Stimulated activated naive CD8-positive, alpha-beta T cell treated with anti-CD3 and anti-CD28 coated beads, Interleukin-15, Interleukin-2, amounts not matched to agents 100 ng/mL and 50 ng/mL, for 24 hours (primary cell): ENCODE measurements around the gene ARL8B.

ENCODE experiments used
- H3K27ac Mint-ChIP-seq: one replicate; pipeline ENCODE4 v1.8.0; 2021; ENCODE audit warnings: mild to moderate bottlenecking, mixed read lengths
- H3K27me3 Mint-ChIP-seq: one replicate; pipeline ENCODE4 v1.8.0; 2021; ENCODE audit warnings: mixed read lengths
- H3K36me3 Mint-ChIP-seq: one replicate; pipeline ENCODE4 v1.8.0; 2021; ENCODE audit warnings: low read depth, mixed read lengths
- H3K4me1 Mint-ChIP-seq: one replicate; pipeline ENCODE4 v1.8.0; 2021; ENCODE audit warnings: low read depth, mixed read lengths
- H3K4me3 Mint-ChIP-seq: one replicate; pipeline ENCODE4 v1.8.0; 2021; ENCODE audit warnings: mild to moderate bottlenecking, mixed read lengths
- H3K9me3 Mint-ChIP-seq: one replicate; pipeline ENCODE4 v1.8.0; 2021; ENCODE audit warnings: mixed read lengths

Gene ARL8B

GRCh38 chr3:5214352-5214751, 92.3 kb downstream of the ARL8B start:
- Mint-ChIP-seq H3K4me1 (peaks cover 21% of the 10 kb centered on the region), H3K36me3 (peaks cover 92% of the 10 kb centered on the region), H3K9me3 (no peaks in the 10 kb centered on the region), H3K4me3 (no peak overlapping the region), H3K27ac (no peak overlapping the region), H3K27me3 (no peaks in the 10 kb centered on the region)

- H3K36me3 Mint-ChIP-seq, result peaks cover 67% of the 10 kb centered on the region
- peaks cover 18% of the 10 kb centered on the region for H3K4me1 Mint-ChIP-seq
- no peak overlapping the region for H3K4me3 Mint-ChIP-seq
- peak overlapping the region; percentile 46 for H3K27ac Mint-ChIP-seq
- no peaks in the 10 kb centered on the region for H3K9me3 Mint-ChIP-seq
- H3K27me3 Mint-ChIP-seq, result no peaks in the 10 kb centered on the region
Observed at GRCh38 chr3:5217824-5218595, 95.9 kb downstream of the ARL8B start.

- peaks cover 59% of the 10 kb centered on the region for H3K36me3 Mint-ChIP-seq
- no peak overlapping the region for H3K4me3 Mint-ChIP-seq
- H3K27me3 Mint-ChIP-seq, result no peaks in the 10 kb centered on the region
- H3K9me3 Mint-ChIP-seq, result no peaks in the 10 kb centered on the region
- H3K27ac Mint-ChIP-seq, result no peak overlapping the region
- peaks cover 12% of the 10 kb centered on the region for H3K4me1 Mint-ChIP-seq
Observed at GRCh38 chr3:5218815-5219214, 96.7 kb downstream of the ARL8B start.

- Mint-ChIP-seq H3K27ac (no peak overlapping the region), H3K36me3 (peaks cover 55% of the 10 kb centered on the region), H3K27me3 (no peaks in the 10 kb centered on the region), H3K9me3 (no peaks in the 10 kb centered on the region), H3K4me1 (peaks cover 12% of the 10 kb centered on the region), H3K4me3 (no peak overlapping the region)
Observed at GRCh38 chr3:5219216-5219615, 97.1 kb downstream of the ARL8B start.

GRCh38 chr3:5220193-5220592, 98.1 kb downstream of the ARL8B start:
- Mint-ChIP-seq H3K4me3 (no peak overlapping the region), H3K27ac (no peak overlapping the region), H3K4me1 (peaks cover 12% of the 10 kb centered on the region), H3K36me3 (peaks cover 46% of the 10 kb centered on the region), H3K27me3 (no peaks in the 10 kb centered on the region), H3K9me3 (no peaks in the 10 kb centered on the region)

GRCh38 chr3:5220667-5221431, 98.8 kb downstream of the ARL8B start:
- H3K4me1 Mint-ChIP-seq, result peaks cover 12% of the 10 kb centered on the region
- no peaks in the 10 kb centered on the region for H3K9me3 Mint-ChIP-seq
- no peaks in the 10 kb centered on the region for H3K27me3 Mint-ChIP-seq
- no peak overlapping the region for H3K4me3 Mint-ChIP-seq
- H3K27ac Mint-ChIP-seq, result peak overlapping the region; percentile 26
- H3K36me3 Mint-ChIP-seq, result peaks cover 39% of the 10 kb centered on the region

- H3K27ac Mint-ChIP-seq, result no peak overlapping the region
- H3K4me3 Mint-ChIP-seq, result no peak overlapping the region
- H3K27me3 Mint-ChIP-seq, result no peaks in the 10 kb centered on the region
- no peaks in the 10 kb centered on the region for H3K9me3 Mint-ChIP-seq
- peaks cover 12% of the 10 kb centered on the region for H3K4me1 Mint-ChIP-seq
- H3K36me3 Mint-ChIP-seq, result peaks cover 32% of the 10 kb centered on the region
Observed at GRCh38 chr3:5221701-5222100, 99.6 kb downstream of the ARL8B start.

- peaks cover 25% of the 10 kb centered on the region for H3K36me3 Mint-ChIP-seq
- H3K9me3 Mint-ChIP-seq, result no peaks in the 10 kb centered on the region
- H3K4me3 Mint-ChIP-seq, result no peak overlapping the region
- H3K27me3 Mint-ChIP-seq, result no peaks in the 10 kb centered on the region
- peak overlapping the region; percentile 23 for H3K27ac Mint-ChIP-seq
- H3K4me1 Mint-ChIP-seq, result peaks cover 12% of the 10 kb centered on the region
Observed at GRCh38 chr3:5222283-5223005, 100.4 kb downstream of the ARL8B start.

- H3K36me3 Mint-ChIP-seq, result peaks cover 4% of the 10 kb centered on the region
- no peaks in the 10 kb centered on the region for H3K9me3 Mint-ChIP-seq
- no peak overlapping the region for H3K27ac Mint-ChIP-seq
- H3K27me3 Mint-ChIP-seq, result no peaks in the 10 kb centered on the region
- no peaks in the 10 kb centered on the region for H3K4me1 Mint-ChIP-seq
- H3K4me3 Mint-ChIP-seq, result no peak overlapping the region
Observed at GRCh38 chr3:5226783-5227182, 104.7 kb downstream of the ARL8B start.

- H3K27ac Mint-ChIP-seq, result no peak overlapping the region
- no peaks in the 10 kb centered on the region for H3K27me3 Mint-ChIP-seq
- H3K9me3 Mint-ChIP-seq, result no peaks in the 10 kb centered on the region
- no peaks in the 10 kb centered on the region for H3K36me3 Mint-ChIP-seq
- no peak overlapping the region for H3K4me3 Mint-ChIP-seq
- H3K4me1 Mint-ChIP-seq, result no peaks in the 10 kb centered on the region
Observed at GRCh38 chr3:5227812-5228211, 105.7 kb downstream of the ARL8B start.

- Mint-ChIP-seq H3K9me3 (no peaks in the 10 kb centered on the region), H3K4me3 (no peak overlapping the region), H3K27ac (no peak overlapping the region), H3K4me1 (no peaks in the 10 kb centered on the region), H3K36me3 (no peaks in the 10 kb centered on the region), H3K27me3 (no peaks in the 10 kb centered on the region)
Observed at GRCh38 chr3:5229414-5229813, 107.3 kb downstream of the ARL8B start.
